ENCODE measurements around the gene SPRTN. TPM values are rescaled to one million over a fixed set of nuclear protein-coding genes. Genes with fewer than 3 reads are reported as not detected.

SPRTN gene
- total RNA-seq, 1 experiment from 2014 or later, result 14.9 TPM

GRCh38 chr1:231364192-231364591, 26.1 kb downstream of the SPRTN start:
- no peaks in the 10 kb centered on the region for H3K9me3 ChIP-seq (ENCODE audit: control insufficient read depth in 1 of 2, insufficient read depth in 1 of 2, low read depth in 1 of 2, low read length in 2 of 2)
- no peak overlapping the region for H3K4me3 ChIP-seq (replicated peaks in 1 of 2; ENCODE audit: low read depth in 1 of 2, low read length in 2 of 2)
- intact Hi-C loops (cut with micrococcal nuclease), result no loop called here
- peaks cover 5 to 7% of the 10 kb centered on the region in 2 experiments; a peak in 2 of 4 replicates for H3K36me3 ChIP-seq (ENCODE audit: control insufficient read depth in 1 of 2, insufficient read depth in 2 of 2, low read length in 2 of 2)
- ChIA-PET RAD21 (ENCODE audit: low non-redundant PET in 1 of 2, low total read pairs in 2 of 2, uncharacterized antibody in 2 of 2, unreplicated experiment in 2 of 2) (no interaction called here), POLR2A (no interaction called here), CTCF (no interaction called here)
- no peak overlapping the region for H3K9ac ChIP-seq (ENCODE audit: low read length)
- H4K20me1 ChIP-seq (ENCODE audit: insufficient read depth), result 0 out of 2 replicates have a peak, but pooled peaks cover 9% of the 10 kb centered on the region
- H3K27ac ChIP-seq (ENCODE audit: low read depth, low read length), result no peak overlapping the region
- DNase-seq (ENCODE audit: low read depth, low spot score) (no peak), ATAC-seq (no peak)
- no peak overlapping the region for H2AFZ ChIP-seq (ENCODE audit: low read depth, low read length, poor library complexity, severe bottlenecking)
- BruUV-seq (replicated peaks), result no TSS peak
- H3K27me3 ChIP-seq (ENCODE audit: insufficient read depth, low read length), result no peaks in the 10 kb centered on the region
- H3K4me1 ChIP-seq (ENCODE audit: control insufficient read depth in 1 of 2, insufficient read depth in 2 of 2, low read length in 2 of 2), result no peaks in the 10 kb centered on the region
- H3K79me2 ChIP-seq (ENCODE audit: insufficient read depth, low read length), result peaks cover 26% of the 10 kb centered on the region
- no peaks in the 10 kb centered on the region for H3K9me2 ChIP-seq (ENCODE audit: insufficient read depth)
- H3K4me2 ChIP-seq (ENCODE audit: low read length), result no peak overlapping the region
- TF ChIP-seq RAD21 (IDR thresholded peaks at IDR 0.05; ENCODE audit: low read depth), result no peak
- no peak for TF ChIP-seq ELF1 (IDR thresholded peaks at IDR 0.05; ENCODE audit: borderline replicate concordance, low read depth)
- TF ChIP-seq, protein P1, sequence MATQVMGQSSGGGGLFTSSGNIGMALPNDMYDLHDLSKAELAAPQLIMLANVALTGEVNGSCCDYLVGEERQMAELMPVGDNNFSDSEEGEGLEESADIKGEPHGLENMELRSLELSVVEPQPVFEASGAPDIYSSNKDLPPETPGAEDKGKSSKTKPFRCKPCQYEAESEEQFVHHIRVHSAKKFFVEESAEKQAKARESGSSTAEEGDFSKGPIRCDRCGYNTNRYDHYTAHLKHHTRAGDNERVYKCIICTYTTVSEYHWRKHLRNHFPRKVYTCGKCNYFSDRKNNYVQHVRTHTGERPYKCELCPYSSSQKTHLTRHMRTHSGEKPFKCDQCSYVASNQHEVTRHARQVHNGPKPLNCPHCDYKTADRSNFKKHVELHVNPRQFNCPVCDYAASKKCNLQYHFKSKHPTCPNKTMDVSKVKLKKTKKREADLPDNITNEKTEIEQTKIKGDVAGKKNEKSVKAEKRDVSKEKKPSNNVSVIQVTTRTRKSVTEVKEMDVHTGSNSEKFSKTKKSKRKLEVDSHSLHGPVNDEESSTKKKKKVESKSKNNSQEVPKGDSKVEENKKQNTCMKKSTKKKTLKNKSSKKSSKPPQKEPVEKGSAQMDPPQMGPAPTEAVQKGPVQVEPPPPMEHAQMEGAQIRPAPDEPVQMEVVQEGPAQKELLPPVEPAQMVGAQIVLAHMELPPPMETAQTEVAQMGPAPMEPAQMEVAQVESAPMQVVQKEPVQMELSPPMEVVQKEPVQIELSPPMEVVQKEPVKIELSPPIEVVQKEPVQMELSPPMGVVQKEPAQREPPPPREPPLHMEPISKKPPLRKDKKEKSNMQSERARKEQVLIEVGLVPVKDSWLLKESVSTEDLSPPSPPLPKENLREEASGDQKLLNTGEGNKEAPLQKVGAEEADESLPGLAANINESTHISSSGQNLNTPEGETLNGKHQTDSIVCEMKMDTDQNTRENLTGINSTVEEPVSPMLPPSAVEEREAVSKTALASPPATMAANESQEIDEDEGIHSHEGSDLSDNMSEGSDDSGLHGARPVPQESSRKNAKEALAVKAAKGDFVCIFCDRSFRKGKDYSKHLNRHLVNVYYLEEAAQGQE (IDR thresholded peaks at IDR 0.05; ENCODE audit: low read depth), result no peak
- no peak for TF ChIP-seq CBX3 (IDR thresholded peaks at IDR 0.05; ENCODE audit: low read depth)
- TF ChIP-seq ZBTB33 (IDR thresholded peaks at IDR 0.05; ENCODE audit: extremely low read depth, insufficient replicate concordance, low read length), result no peak
- no peak for TF ChIP-seq ATF3 (IDR thresholded peaks at IDR 0.05)
- no peak for TF ChIP-seq POLR2AphosphoS5 (IDR thresholded peaks at IDR 0.05; ENCODE audit: low read depth, low read length)
- TF ChIP-seq TCF7L2 (IDR thresholded peaks at IDR 0.05; ENCODE audit: borderline replicate concordance, extremely low read depth, insufficient read depth, insufficient read length), result no peak
- no peak for TF ChIP-seq YY1 (IDR thresholded peaks at IDR 0.05; ENCODE audit: extremely low read depth, insufficient replicate concordance, low read depth, low read length)
- no peak for TF ChIP-seq ZFX (IDR thresholded peaks at IDR 0.05)
- TF ChIP-seq JUND (IDR thresholded peaks at IDR 0.05), result no peak
- no peak for TF ChIP-seq SP1 (IDR thresholded peaks at IDR 0.05; ENCODE audit: low read depth)
- no peak for TF ChIP-seq EZH2 (IDR thresholded peaks at IDR 0.05)
- no peak for TF ChIP-seq ZNF274 (IDR thresholded peaks at IDR 0.05; ENCODE audit: low read depth, low read length)
- no peak for TF ChIP-seq POLR2A (IDR thresholded peaks at IDR 0.05; ENCODE audit: borderline replicate concordance, extremely low read depth, insufficient read depth, insufficient read length)
- TF ChIP-seq SIN3A (IDR thresholded peaks at IDR 0.05; ENCODE audit: low read depth), result no peak
- no peak for TF ChIP-seq EGR1 (IDR thresholded peaks at IDR 0.05; ENCODE audit: low read depth)
- TF ChIP-seq, protein P2, sequence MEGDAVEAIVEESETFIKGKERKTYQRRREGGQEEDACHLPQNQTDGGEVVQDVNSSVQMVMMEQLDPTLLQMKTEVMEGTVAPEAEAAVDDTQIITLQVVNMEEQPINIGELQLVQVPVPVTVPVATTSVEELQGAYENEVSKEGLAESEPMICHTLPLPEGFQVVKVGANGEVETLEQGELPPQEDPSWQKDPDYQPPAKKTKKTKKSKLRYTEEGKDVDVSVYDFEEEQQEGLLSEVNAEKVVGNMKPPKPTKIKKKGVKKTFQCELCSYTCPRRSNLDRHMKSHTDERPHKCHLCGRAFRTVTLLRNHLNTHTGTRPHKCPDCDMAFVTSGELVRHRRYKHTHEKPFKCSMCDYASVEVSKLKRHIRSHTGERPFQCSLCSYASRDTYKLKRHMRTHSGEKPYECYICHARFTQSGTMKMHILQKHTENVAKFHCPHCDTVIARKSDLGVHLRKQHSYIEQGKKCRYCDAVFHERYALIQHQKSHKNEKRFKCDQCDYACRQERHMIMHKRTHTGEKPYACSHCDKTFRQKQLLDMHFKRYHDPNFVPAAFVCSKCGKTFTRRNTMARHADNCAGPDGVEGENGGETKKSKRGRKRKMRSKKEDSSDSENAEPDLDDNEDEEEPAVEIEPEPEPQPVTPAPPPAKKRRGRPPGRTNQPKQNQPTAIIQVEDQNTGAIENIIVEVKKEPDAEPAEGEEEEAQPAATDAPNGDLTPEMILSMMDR (IDR thresholded peaks at IDR 0.05 in 2 of 3, conservative IDR thresholded peaks at IDR 0.05 in 1 of 3; ENCODE audit: borderline replicate concordance in 1 of 3, insufficient read depth in 1 of 3, low read depth in 2 of 3, low read length in 2 of 3), result no peak
- TF ChIP-seq SRF (IDR thresholded peaks at IDR 0.05; ENCODE audit: low read depth), result no peak
- TF ChIP-seq, protein P3, sequence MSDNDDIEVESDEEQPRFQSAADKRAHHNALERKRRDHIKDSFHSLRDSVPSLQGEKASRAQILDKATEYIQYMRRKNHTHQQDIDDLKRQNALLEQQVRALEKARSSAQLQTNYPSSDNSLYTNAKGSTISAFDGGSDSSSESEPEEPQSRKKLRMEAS (IDR thresholded peaks at IDR 0.05), result no peak
